Measurements from ENCODE around the gene PIRT.

PIRT gene

GRCh38 chr17:10806545-10807262 lies 31.2 kb downstream of the PIRT start:
- H3K4me3 ChIP-seq (ENCODE audit: low read depth, low read length) = no peak overlapping the region
- TF ChIP-seq CTCF (conservative IDR thresholded peaks at IDR 0.05; ENCODE audit: low read depth, low read length) = no peak
- DNase-seq (ENCODE audit: low read depth) = no peak

GRCh38 chr17:10805911-10806310 lies 32.0 kb downstream of the PIRT start:
- DNase-seq (ENCODE audit: low read depth) = no peak
- TF ChIP-seq CTCF (conservative IDR thresholded peaks at IDR 0.05; ENCODE audit: low read depth, low read length) = no peak
- no peak overlapping the region for H3K4me3 ChIP-seq (ENCODE audit: low read depth, low read length)

GRCh38 chr17:10804546-10804945 lies 33.3 kb downstream of the PIRT start:
- TF ChIP-seq CTCF (conservative IDR thresholded peaks at IDR 0.05; ENCODE audit: low read depth, low read length) = no peak
- H3K4me3 ChIP-seq (ENCODE audit: low read depth, low read length) = no peak overlapping the region
- DNase-seq (ENCODE audit: low read depth) = no peak

- TF ChIP-seq CTCF (conservative IDR thresholded peaks at IDR 0.05; ENCODE audit: low read depth, low read length) = no peak
- DNase-seq (ENCODE audit: low read depth) = no peak
- no peak within 1 kb of the TSS for H3K4me3 ChIP-seq (ENCODE audit: low read depth, low read length)
Observed at GRCh38 chr17:10803830-10804475, 33.9 kb downstream of the PIRT start, which contains the start of gene TMEM238L. Gene TMEM238L (minus strand): TSS chr17:10804099. CDS start chr17:10803963, 136 bp downstream.

- H3K4me3 ChIP-seq (ENCODE audit: low read depth, low read length) = no peak overlapping the region
- DNase-seq (ENCODE audit: low read depth) = no peak
- TF ChIP-seq CTCF (conservative IDR thresholded peaks at IDR 0.05; ENCODE audit: low read depth, low read length) = no peak
Observed at GRCh38 chr17:10803350-10803749, 34.5 kb downstream of the PIRT start.

GRCh38 chr17:10802496-10803284 lies 35.2 kb downstream of the PIRT start:
- no peak overlapping the region for H3K4me3 ChIP-seq (ENCODE audit: low read depth, low read length)
- no peak for DNase-seq (ENCODE audit: low read depth)
- TF ChIP-seq CTCF (conservative IDR thresholded peaks at IDR 0.05; ENCODE audit: low read depth, low read length) = no peak

All from choroid plexus epithelial cell (primary cell).